Esophagus (tissue), 2 donors: ENCODE data around the gene ZNF286A. TPM values are rescaled to one million over a fixed set of nuclear protein-coding genes. Genes with fewer than 3 reads are reported as not detected.
"Not testable (repeated sequence)": the region's sequence is repeated elsewhere in the genome, so short reads cannot be mapped to it uniquely, and the experiment has no call there.

ENCODE experiments used
- H3K27ac ChIP-seq, 2 donors: one replicate each; pipeline ENCODE4 v1.5.1; 2013; ENCODE audit warnings: low read depth in 2 of 2, mild to moderate bottlenecking in 2 of 2, inconsistent platforms in 1 of 2, low read length in 1 of 2, moderate library complexity in 1 of 2
- H3K27me3 ChIP-seq, 2 donors: one replicate each; pipeline ENCODE4 v1.6.1; 2013; ENCODE audit warnings: low read length in 2 of 2, control low read depth in 1 of 2, mild to moderate bottlenecking in 1 of 2; ENCODE audit not compliant: insufficient read depth in 2 of 2, control insufficient read depth in 1 of 2
- H3K36me3 ChIP-seq, 2 donors: one replicate each; pipeline ENCODE4 v1.6.1; 2013; ENCODE audit warnings: low read length in 1 of 2; ENCODE audit not compliant: control insufficient read depth in 2 of 2, insufficient read depth in 2 of 2
- H3K4me1 ChIP-seq, 2 donors: one replicate each; pipeline ENCODE4 v1.6.1; 2013; ENCODE audit warnings: low read length in 1 of 2; ENCODE audit not compliant: control insufficient read depth in 2 of 2, insufficient read depth in 2 of 2
- H3K4me3 ChIP-seq, 2 donors: one replicate each; pipeline ENCODE4 v1.5.1; 2013; ENCODE audit warnings: low read length in 2 of 2, mild to moderate bottlenecking in 2 of 2, low read depth in 1 of 2, moderate library complexity in 1 of 2
- H3K9me3 ChIP-seq, 2 donors: one replicate each; pipeline ENCODE4 v1.6.1; 2013; ENCODE audit warnings: mild to moderate bottlenecking in 2 of 2, low read depth in 1 of 2, low read length in 1 of 2, moderate library complexity in 1 of 2; ENCODE audit not compliant: control insufficient read depth in 2 of 2, insufficient read depth in 1 of 2
- WGBS, 2 donors: extraction: QIAGEN DNeasy Blood & Tissue Kit; methylation state at CpG; one replicate each; pipeline ENCODE4 v1.1.7; 2013; 5-methylcytosine and 5-hydroxymethylcytosine counted together
- polyA plus RNA-seq, 2 donors: library from polyadenylated mRNA; stranded (reverse); fragments of 200-250 nt; gene quantifications; one replicate each; pipeline ENCODE4 v1.2.3, GENCODE V29; 2013
- donor health status: healthy with polysubstance abuse.
- donor health status: Bipolar disorder and iron deficiency.

Gene ZNF286A
- polyA plus RNA-seq, 2 donors: 5.4 to 5.8 TPM

DNA sequence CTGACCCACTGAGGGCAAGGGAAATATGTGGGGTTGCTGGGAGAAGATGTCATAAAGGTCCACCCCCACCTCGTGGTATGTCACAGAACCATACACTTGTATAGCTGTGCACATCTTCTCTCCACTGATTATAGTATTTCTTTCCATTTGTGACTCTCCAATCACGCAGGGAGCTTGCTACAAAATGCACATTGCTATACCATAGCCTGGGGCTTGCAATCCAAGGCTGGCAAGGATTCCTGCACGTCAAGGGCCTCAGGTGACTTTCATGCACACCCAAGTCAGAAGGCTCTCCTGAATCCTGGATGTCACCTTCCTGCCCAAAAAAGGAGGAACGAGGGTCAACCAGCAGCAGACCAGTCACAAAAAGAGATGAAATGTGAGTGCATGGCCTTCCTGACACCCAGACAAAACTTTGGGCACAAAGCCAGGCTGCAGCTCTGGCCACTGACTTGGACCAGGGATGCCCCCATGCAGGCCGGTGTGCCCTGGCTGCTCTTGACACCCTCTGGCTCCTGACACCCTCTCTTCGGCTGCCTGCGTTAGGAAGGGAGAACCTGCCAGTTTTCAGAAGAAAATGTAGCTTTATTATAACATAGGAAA lies 44.6 kb downstream of the ZNF286A start:
- H3K27ac ChIP-seq: no peak overlapping the region
- no peaks in the 10 kb centered on the region for H3K36me3 ChIP-seq
- 66 to 69% methylated on average over 7 of the region's 7 CpGs for WGBS, 2 donors
- H3K4me1 ChIP-seq: no peaks in the 10 kb centered on the region
- no peak overlapping the region for H3K4me3 ChIP-seq
- no peaks in the 10 kb centered on the region for H3K9me3 ChIP-seq
- no peaks in the 10 kb centered on the region for H3K27me3 ChIP-seq

DNA sequence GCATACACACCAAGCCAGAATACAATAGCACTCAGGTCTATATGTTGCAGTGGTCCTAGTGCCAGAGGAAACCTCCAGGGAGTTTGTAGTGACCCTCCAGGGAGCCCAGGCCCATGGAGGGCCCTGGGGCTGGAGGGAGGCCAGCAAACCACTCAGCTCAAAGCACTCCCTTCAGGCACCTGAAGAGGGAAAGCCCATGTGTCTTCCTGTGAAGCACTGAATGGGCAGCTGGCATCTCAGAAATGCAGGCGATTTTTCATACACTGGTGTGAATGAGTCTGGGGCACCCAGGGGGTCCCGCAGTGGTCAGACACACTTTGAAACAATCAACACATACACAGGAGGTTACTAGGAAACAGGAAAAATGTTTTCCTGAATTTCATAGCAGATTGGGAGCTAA lies 45.3 kb downstream of the ZNF286A start:
- Histone ChIP-seq H3K27me3 (no peaks in the 10 kb centered on the region), H3K27ac (no peak overlapping the region), H3K36me3 (no peaks in the 10 kb centered on the region), H3K9me3 (no peaks in the 10 kb centered on the region), H3K4me3 (no peak overlapping the region), H3K4me1 (no peaks in the 10 kb centered on the region)
- whole genome bisulfite sequencing, 2 donors: 55 to 64% methylated on average over 2 of the region's 2 CpGs

DNA sequence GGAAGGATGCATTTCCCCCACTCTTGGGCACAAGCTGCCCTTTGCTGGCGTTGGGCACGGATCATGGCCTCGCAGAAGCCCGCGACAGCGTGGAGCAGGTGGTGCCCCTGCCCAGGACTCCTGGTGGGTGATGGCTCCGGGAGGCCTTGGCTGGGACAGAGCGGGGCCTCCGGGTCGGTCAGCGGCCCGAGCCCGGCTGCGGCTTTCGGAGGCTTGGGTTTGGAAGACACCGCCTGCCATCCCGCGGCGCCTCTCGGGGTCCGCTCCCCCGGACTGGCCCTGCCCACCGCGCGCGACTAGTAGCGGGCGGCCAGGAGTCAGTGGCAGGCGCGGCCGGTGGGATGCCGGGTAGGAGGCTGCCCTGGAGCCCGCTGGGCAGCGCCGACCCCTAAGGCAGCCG lies 49.9 kb downstream of the ZNF286A start:
- H3K27ac ChIP-seq, H3K4me3 ChIP-seq, H3K36me3 ChIP-seq, H3K4me1 ChIP-seq, H3K9me3 ChIP-seq, H3K27me3 ChIP-seq: not testable (repeated sequence)
- WGBS, 2 donors: 29 to 39% methylated on average over 21 to 31 of the region's 36 CpGs

DNA sequence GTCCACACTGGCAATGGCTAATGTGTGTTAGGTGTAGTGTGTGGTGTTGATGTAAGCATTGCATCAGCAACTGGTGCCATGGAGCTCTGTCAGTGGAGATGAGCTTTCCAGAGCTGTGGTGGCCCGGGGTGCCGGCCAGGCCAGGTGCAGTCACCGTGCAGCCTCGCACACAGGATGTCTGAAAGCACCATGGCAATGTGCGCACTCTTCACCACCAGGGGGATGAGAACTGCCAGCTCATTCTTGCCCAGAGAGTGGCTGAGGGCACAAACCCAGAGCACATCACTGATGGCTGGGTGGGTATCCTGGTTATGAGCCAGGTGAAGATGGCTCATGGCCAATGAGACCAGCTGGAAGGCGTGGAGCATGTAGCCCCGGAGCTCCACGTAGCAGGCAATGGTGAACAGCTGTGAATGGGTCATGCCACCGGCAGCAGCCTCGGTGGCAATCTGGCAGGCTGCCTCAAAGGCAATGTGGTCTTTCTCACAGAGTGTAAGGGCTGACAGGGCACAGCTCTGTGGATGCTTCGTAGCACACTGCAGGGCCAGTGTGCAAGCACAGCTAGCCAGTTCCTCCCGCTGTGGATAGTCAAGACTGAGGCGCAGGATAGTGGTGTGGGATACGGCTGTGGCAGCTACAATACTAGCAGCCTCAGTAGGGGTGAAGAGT lies 69.4 kb downstream of the ZNF286A start:
- H3K4me3 ChIP-seq, H3K36me3 ChIP-seq, H3K27me3 ChIP-seq, H3K27ac ChIP-seq, H3K9me3 ChIP-seq, H3K4me1 ChIP-seq: not testable (repeated sequence)
- 61 to 72% methylated on average over 6 to 9 of the region's 14 CpGs for WGBS, 2 donors

Other genes starting within 250 kb of the ZNF286A start
- 10 to 100 TPM in 1 of 2 donors, 1 to 10 TPM in 1; 2.8 to 11.3 TPM for gene CDRT4, start 232.1 kb upstream of the ZNF286A start, polyA plus RNA-seq
- 1 to 10 TPM; 3.0 to 7.0 TPM for gene TVP23C, start 136.3 kb upstream of the ZNF286A start, polyA plus RNA-seq
- 10 to 100 TPM in 1 of 2 donors, 1 to 10 TPM in 1; 9.1 to 13.9 TPM for gene FBXW10B, start 80.0 kb upstream of the ZNF286A start, polyA plus RNA-seq
- 100 to 1,000 TPM in 1 of 2 donors, 10 to 100 TPM in 1; 72.2 to 140 TPM for gene TRIM16, start 15.4 kb upstream of the ZNF286A start, polyA plus RNA-seq
- gene TBC1D26, start 32.5 kb downstream of the ZNF286A start, polyA plus RNA-seq: under 1 TPM; 0.05 to 0.06 TPM
- gene ADORA2B, start 245.4 kb downstream of the ZNF286A start, polyA plus RNA-seq: 10 to 100 TPM in 1 of 2 donors, 1 to 10 TPM in 1; 4.4 to 11.6 TPM